ENCODE measurements around the gene TOM1L1.

TOM1L1 gene

DNA sequence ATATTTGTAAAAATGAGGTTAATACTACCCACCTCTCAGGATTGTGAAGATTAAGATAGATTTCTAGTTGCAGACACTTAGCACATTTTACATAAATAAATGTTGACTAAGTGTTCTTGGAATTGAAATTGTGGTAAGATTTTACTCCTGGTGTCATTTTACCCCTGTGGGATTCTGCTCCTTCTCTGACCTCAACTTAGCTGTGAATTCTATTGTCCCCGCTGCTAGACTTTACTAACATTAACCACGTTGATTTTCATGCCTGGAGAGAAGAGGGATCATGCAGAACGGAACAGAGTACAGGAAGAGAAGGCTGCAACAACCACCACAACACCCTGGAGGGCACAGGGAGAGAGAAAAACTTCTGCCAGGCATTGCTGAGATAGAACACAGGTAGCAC, 2.1 kb upstream of the TOM1L1 start:
- no peak for FAIRE-seq

DNA sequence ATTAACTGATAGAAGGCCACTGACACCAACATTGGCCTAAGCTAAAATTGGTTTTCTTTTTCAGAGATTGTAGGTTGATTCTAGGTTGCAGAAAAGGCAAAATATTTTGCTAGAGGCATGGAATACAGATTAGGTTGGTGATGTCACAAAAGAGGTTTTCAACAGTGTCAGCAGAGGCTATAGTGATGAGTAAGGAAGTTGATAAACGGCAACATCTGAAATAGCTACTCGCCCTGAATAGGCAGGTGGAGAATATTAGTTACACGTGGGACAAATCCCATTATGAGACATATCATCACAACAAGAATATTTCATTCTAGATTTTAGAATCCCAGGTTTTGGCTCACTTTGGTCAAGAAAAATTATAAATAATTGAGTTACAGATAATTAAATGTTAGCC, 1.5 kb upstream of the TOM1L1 start:
- FAIRE-seq = no peak

DNA sequence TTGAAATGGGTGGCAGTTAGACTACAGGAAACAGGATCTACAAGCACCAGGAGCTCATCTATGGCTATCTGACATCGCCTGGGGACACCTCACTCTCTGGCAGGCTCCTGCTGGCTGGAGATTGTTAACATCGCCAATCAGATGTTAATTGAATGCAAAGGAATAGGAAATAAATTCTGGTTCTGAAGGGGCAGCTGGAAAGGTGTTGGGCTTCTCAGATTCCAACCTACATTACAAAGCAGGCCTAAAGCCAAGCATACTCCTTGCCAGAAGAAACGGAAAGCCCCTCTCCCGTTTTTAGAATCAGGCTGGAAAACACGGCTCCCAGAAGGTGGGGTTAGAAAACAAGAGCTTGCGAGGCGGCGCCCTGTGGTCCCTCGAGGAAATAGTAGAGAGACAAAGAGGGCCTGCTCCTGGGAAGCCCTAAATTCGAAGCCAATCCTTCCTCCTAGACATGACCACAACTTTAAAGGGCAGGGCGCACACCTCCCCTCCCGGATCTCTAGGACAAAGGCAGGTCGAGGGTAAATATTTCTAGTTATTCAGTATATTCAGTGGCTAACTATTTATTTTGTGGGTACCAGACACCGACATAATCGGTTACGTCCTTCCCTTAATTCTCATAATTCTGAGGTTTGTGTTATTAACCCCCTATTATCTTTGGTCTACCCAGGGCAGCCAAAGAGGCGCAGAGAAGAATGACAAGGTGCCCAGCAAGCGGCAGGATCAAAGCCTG, 763 bp upstream of the TOM1L1 start:
- FAIRE-seq = no peak

DNA sequence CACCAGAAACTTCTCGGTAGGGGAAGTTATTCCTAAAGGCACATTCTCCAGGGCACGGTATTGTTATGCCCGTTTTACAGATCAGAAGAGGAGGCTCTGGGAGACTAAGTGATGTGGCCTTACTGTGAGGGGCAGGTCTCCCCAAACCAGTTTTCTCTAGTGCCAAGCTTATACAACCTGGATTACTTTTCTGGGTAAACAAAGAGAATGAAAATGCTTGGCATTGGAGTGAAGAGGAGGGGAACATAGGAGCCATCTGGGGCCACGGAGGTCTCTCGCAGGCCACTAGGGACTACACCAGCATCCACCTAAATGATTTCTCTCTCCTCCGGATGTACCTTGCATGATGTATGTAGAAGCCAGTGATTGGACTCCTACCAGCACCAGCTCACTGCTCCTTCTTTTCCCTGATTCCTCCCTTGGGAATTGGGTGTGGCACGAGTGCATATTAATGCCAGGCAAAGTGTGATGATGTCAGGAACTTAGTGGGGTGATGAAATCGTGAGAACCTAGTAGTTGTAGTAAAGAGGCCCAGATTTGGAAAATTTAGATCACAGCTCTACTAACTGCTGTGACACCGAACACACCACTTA, 674 bp downstream of the TOM1L1 start:
- no peak for FAIRE-seq

DNA sequence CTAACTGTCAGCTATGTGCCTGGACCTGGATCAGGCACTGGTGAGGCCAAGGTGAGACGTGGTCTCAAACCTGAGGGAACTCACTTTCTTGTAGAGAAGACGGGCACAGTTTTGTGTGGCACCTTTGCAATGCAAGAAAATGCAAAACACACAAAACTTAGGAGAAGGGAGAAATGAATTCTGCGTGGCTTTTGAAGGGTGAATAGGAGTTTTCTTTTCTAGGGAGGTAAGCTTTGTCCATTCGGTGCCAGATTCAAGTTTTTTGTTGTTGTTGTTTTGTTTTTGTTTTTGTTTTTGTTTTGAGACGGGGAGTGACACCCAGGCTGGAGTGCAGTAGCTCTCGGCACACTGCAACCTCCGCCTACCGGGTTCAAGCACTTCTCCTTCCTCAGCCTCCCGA, 1.4 kb downstream of the TOM1L1 start:
- no peak for FAIRE-seq

DNA sequence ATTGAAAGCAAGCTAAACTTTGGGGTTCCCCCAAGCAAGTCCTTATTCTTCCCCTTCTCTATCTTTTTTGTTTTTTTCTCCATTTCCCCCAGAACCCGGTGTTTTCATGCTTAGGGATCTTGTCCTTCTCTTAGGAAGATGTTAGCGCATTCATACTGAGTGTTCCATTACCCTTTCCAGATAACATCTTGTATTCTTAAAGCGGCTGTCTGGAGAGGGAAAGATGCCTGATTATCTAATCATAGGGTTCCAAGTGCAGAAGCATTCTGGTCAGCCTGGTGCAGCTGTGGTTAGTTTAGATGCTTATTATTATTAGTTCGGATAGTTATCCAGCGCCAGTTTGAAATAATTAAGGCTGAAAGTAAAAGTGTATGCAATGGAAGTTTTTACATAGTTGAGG, 2.0 kb downstream of the TOM1L1 start:
- no peak for FAIRE-seq

DNA sequence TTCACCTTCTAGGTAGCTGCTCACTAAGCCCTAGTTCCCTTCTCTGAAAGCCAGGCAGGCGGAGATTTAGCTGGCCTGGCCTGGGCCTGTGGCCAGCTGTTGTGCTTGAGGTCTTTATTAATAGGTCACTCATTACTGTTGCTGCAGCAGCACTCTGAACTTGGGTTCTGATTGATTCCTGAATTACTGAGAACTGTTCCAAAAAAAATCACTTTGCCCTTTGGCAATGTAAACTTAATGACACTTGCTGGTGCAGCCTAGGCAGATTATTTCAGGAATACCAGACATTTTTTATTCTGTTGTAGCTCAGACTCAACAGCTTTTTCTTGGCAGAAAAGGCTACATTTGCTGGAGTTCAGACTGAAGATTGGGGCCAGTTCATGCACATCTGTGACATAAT, 2.7 kb downstream of the TOM1L1 start:
- FAIRE-seq = no peak

DNA sequence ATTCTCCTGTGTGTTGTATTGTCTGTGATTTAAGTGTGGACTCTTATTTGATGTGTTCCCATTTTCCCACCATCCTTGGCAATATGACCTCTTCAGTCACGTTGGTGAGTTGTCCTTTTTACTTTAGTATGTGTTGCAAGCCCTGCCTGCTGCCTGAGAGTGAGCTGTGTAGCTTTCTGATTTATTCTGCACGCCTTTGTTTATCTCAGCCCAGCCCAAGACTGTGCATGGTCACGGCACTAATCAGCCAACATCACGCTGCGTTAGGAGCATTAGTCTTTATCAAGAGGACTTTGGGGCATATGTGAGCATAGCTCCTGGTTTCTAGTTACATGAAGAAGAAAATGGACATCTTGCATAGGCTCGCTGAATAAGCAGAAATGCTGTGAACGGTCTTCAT, 6.0 kb downstream of the TOM1L1 start:
- FAIRE-seq = no peak

DNA sequence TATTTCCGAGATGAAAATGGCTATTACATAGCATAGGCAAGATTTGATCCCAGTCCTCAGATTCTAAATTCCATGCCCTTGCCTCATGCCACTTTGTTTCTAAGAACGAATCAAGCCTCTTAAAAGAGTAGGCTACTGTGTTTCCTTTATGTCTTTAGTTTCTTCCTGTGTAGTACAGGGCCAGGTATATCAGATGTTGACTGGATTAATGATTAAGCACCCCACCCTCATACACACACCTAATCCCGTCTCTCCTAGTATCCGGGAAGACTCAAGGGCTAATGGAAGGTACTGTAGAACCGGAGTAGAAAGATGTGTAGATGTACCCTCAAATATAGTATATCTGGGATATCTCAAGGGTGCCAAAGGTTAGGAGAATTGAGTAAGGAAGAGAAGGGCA, 6.7 kb downstream of the TOM1L1 start:
- no peak for FAIRE-seq

DNA sequence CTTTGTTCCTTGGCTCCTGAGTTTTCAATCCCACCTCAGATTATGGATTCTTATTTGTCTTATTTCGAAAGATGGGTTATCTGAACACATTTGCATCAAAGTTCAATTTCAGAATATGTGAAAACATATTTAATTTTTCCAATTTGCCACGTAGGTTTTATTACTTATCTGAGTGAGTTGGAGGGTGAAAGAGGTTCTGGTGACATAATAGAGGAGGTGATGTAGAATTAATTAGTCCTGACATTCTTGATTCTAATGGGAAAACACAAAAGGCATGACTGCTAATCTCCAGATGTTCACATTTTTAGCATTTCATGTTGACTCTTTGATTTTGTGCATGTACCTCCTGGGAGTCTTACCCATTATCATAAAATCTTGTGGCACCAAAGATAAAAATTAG, 9.1 kb downstream of the TOM1L1 start:
- no peak for FAIRE-seq

DNA sequence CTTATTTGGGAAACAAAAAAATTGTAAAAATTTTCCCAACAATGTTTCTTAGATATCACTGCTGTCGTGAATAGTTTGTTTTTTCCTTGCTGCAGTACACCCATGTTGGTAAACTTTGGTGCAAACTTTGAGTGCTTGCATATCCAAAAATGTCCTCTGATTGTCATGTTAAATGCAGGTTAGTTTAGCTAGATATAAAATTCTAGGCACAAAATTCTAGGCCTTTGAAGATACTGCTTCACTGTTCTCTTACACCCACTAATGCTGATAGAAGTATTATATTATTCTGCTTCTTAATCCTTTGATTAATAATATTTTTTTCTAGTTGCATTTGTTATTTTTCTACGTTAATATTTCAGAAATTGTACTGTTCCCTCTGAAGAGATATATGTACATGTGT, 16.1 kb downstream of the TOM1L1 start:
- FAIRE-seq = no peak

DNA sequence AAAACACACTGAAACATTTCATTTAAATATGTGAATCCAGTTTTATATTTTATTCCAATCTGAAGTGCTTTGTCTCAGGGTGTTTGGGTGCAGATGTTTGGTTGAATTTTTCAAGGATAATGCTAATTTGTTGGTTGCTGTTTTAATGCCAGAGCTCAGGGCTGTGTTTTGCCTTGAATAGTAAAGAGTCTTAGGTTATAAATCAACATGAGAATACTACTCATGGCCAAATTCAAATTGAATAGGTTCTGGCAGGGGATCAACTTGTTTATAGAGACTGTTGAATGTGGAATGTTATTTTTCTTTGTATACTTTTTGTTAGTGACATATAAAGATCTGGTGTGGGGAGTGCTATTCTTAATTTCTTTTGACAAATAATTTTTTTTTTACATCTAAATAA, 18.8 kb downstream of the TOM1L1 start:
- no peak for FAIRE-seq

DNA sequence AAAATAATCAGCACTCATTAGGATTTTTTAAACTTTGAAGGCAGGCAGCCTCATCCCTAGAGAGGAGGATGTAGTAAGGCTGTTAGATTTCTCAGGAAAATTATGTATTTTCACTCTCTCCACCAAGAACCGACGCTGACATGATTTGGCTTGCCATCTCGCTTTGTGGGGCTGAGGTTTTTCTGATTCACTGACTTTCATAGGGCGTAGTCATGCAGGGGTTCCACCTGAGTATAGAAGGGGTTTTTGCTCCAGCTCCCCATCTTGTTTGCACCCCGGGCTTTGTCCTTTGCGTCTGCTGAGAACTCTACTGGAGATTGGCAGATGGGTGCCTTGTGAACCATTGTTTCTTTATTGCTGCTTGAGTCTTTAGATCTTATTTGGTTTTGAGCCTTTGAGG, 20.2 kb downstream of the TOM1L1 start:
- no peak for FAIRE-seq

DNA sequence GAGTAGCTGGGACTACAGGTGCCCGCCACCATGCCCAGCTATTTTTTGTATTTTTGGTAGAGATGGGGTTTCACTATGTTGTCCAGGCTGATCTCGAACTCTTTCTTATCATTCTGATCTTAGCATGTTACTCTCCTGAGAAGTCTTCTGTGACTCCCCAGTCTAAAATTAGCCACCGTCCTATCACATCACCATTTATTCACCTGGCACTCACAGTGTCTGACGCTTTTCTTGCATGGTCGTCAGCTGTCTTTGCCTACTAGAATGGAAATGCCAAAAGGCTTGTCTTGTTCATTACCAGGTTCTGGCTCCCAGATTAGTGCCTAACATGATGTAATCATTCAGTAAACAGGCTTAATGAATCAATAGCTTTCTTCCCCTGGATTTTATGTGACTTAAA, 23.8 kb downstream of the TOM1L1 start:
- FAIRE-seq = no peak

DNA sequence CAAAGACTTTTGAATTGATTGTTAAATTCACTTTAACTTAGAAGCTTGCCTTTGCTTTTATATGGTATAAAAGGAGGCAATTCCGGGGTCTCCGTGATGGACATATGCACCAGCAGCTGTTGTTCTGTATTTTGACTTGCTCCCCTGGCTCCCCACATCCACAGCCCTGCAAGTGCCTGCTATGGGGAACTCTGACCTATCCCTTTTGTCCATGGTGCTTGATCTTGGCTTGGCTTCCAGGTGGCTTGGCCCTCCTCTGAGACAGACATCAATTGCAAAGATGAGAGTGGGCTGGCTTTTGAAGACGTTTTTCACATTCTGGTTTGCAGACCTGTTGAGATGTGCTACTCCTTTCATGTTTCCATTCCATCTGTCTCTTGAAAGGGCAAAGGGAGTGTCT, 26.9 kb downstream of the TOM1L1 start:
- FAIRE-seq = no peak

DNA sequence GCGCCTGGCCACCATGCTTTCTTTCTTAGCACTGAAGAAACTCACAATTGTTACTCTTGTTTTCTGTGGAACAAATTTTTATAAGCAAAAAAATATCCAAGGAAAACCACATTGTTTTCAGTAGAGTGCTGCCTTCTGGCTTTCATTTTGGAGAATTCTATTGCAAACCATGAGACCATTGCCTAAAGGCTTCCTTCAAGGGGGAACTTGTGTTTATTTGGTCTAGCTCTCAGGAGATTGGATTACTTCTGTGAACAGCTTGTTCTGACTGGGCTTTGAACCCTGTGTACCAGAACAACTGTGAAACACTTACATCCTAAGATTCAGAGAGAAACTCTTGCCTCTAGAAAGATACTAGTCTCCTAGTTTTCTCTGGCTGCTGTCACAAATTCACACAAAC, 32.1 kb downstream of the TOM1L1 start:
- FAIRE-seq = no peak

DNA sequence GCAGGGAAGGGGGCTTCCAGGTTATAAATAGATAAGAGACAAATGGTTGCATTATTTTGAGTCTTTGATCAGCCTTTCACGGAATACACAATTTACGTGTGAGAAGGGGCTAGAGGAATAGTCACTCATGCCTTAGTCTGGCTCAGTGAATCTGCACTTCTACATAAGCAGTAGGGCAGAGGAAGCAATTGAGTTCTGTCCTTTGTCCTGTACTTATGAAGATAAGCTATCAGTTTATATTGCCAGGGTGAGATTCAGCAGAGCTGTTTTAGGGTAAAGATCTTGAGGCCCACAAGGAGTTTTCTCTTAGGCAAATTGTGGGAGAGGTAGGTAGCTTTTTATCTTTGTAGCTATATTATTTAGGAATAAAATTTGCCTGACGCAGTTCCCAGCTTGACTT, 33.3 kb downstream of the TOM1L1 start:
- FAIRE-seq = no peak

DNA sequence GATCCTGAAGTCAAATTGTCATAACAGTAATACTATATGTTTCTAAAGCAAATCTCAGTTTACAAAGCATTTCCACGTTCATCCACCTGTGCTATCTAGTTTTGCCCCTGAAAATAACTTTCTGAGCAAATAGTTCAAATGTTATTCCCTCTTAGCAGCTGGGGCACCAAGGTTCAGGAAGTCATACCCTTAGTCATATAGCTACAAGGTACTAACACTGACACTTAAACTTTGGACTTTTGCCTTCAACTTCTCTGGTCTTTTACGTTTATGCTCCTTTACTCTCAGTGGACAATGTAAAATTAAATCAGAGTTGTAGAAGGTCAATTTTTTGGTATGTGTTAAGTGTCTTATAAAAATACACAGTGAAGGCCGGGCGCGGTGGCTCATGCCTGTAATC, 34.8 kb downstream of the TOM1L1 start:
- no peak for FAIRE-seq

DNA sequence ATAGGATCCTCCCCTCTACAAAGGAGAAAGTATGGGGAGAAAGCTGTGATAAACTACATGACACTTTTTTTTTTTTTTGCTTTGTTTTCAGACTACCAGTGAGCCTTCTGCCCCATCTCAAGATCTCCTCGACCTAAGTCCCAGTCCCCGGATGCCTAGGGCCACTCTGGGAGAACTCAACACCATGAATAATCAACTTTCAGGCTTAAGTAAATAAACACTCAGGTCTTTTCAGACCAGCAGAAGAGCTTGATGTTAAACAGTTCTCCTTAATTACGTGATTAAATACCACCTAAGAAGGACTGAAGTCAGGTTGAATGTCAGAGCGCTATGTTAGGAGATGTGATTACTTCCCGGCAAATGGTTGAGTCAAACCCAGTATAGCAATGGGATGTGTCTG, 36.4 kb downstream of the TOM1L1 start:
- no peak for FAIRE-seq

DNA sequence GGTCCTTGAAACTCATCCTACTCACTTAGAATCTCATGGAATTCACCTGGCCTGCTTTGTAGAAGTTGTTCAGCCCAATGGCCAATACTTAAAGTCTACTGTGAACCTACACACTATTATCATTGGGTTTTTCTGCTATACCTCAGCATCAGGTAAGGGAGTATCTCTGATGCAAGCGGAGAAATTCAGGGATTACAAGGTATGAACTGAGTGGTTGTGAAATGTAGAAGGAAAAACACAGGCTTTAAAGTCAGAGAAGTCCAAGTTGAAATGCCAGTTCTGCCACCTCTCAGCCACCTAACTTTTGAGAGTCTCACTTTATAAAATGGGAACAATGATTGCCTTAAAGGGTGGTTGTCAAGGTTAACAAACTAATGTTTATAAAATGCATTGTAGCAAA, 36.8 kb downstream of the TOM1L1 start:
- no peak for FAIRE-seq

DNA sequence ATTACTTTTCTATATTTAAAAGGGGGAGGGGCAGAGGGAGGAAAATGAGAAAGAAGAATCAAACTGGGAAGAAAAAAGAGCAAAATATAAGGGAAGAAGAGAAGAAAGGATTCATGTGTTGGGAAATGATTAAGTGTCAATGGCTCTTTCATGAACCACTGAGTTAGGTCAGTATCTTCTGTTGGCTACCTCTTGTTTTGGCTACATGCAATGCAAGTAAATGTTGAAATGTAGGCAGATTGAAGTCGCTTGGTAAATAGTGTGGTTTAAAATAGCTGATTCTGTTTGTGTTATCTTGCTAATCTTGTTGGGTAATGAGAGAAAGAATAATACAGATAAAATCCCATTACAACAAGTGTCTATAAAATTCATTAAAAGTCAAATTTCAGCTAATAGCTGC, 40.6 kb downstream of the TOM1L1 start:
- no peak for FAIRE-seq

DNA sequence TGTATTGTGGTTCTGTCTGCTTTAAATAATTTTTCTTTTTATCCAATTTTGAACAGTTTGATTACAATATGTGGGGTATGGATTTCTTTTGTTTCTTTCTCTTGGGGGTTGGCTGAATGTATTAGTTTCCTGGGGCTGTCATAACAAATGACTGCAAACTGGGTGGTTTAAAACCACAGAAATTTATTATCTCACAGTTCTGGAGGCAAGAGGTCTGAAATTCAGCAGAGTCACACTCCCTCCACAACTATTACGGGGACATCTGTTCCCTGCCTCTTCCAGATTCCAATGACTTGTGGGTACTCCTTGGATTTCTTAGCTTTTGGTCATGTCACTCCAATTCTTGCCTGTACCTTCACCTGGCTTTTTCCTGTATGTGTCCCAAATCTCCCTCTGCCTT, 44.1 kb downstream of the TOM1L1 start:
- FAIRE-seq = no peak

DNA sequence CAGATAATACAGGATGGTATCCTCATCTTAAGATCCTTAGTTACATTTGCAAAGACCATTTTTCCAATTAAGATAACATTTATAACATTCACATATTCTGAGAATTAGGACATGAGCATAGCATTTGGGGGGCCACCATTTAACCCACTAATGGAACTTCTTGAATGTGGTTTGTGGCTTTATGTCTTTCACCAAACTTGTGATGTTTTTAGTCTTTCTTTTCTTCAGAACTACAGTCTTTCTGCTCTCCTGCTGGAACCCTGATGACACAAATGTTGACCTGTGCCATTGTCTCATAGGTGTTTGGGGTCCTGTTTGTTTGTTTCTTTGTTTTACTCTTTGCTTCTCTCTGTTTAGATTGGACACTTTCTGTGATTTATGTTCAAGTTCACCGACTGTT, 44.6 kb downstream of the TOM1L1 start:
- FAIRE-seq = no peak

DNA sequence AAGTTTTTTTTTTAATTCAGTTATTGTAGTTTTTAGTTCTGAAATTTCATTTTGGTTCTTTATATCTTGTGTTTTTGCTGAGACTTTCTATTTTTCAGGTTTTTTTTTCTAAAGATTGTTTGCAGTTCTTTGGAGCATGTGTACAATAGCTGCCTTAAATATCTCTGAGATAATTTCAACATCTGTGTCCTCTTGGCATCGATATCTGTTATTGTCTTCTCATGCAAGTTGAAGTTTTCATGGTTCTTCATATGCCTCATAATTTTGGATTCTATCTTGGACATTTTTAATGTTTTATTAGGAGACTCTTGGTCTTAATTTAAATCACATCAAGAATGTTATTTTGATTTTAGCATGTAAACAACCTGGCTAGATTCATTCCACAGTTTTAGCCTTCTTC, 45.0 kb downstream of the TOM1L1 start:
- no peak for FAIRE-seq

DNA sequence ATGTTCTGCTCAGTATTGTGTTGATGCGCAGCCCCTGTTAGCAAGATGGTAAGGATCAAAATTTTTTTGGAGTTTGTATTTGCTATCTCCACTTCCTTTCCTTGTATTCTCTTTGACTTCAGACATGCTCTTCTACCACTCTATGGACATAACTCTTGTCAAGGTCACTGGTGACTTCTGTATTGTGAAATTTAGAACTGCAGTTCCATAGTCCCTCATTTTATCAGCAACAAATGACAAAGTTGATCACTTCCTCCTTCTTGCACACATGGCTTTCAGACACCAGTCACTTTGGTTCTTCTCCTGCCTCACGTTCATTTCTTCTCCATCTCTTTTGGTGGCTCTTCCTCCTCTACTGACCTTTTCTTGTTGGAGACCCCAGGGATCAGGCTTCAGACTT, 46.7 kb downstream of the TOM1L1 start:
- FAIRE-seq = no peak

Measured in A204.1 (cell line).